ENCODE results near the gene HOXA3. TPM values are rescaled to one million over a fixed set of nuclear protein-coding genes. Genes with fewer than 3 reads are reported as not detected.

Gene HOXA3
- total RNA-seq, 2 experiments from 2014 or later = not detected

GRCh38 chr7:27112361-27112760 lies 40.0 kb downstream of the HOXA3 start:
- H3K27ac Mint-ChIP-seq = no peak overlapping the region
- H3K4me3 Mint-ChIP-seq = no peak overlapping the region
- DNase-seq = no peak
- intact Hi-C loops (cut with micrococcal nuclease) = no loop called here
- no peaks in the 10 kb centered on the region for H3K9me3 Mint-ChIP-seq
- no peaks in the 10 kb centered on the region for H3K27me3 Mint-ChIP-seq
- TF ChIP-seq CTCF (IDR thresholded peaks at IDR 0.05) = no peak
- CTCF ChIA-PET = no interaction called here
- no peaks in the 10 kb centered on the region for H3K4me1 Mint-ChIP-seq (ENCODE audit: low read depth)
- no peak for ATAC-seq
- POLR2A ChIA-PET = no interaction called here
- H3K36me3 Mint-ChIP-seq (ENCODE audit: low read depth) = no peaks in the 10 kb centered on the region

- ATAC-seq = no peak
- intact Hi-C loops (cut with micrococcal nuclease) = no loop called here
- Mint-ChIP-seq H3K9me3 (no peaks in the 10 kb centered on the region), H3K4me3 (no peak overlapping the region), H3K4me1 (ENCODE audit: low read depth) (no peaks in the 10 kb centered on the region), H3K27me3 (no peaks in the 10 kb centered on the region), H3K27ac (no peak overlapping the region), H3K36me3 (ENCODE audit: low read depth) (no peaks in the 10 kb centered on the region)
- ChIA-PET POLR2A (no interaction called here), CTCF (no interaction called here)
- DNase-seq = no peak
- TF ChIP-seq CTCF (IDR thresholded peaks at IDR 0.05) = no peak
These were observed 40.6 kb downstream of the HOXA3 start for GRCh38 chr7:27111751-27112277.

GRCh38 chr7:27111042-27111750 lies 41.2 kb downstream of the HOXA3 start:
- H3K9me3 Mint-ChIP-seq = no peaks in the 10 kb centered on the region
- H3K36me3 Mint-ChIP-seq (ENCODE audit: low read depth) = no peaks in the 10 kb centered on the region
- ChIA-PET CTCF (interaction anchor here (0.6 kb wide), 1 partner anchor 44 kb away, joined by 3 read pairs; no protein-coding TSS in a partner anchor), POLR2A (interaction anchor here (0.8 to 1.3 kb wide), 3 partner anchors 10 to 38 kb away, joined by 3 read pairs; no protein-coding TSS in a partner anchor)
- no peak overlapping the region for H3K4me3 Mint-ChIP-seq
- H3K27ac Mint-ChIP-seq = no peak overlapping the region
- intact Hi-C loops (cut with micrococcal nuclease) = no loop called here
- no peaks in the 10 kb centered on the region for H3K27me3 Mint-ChIP-seq
- ATAC-seq (no peak), DNase-seq (no peak)
- no peak for TF ChIP-seq CTCF (IDR thresholded peaks at IDR 0.05)
- H3K4me1 Mint-ChIP-seq (ENCODE audit: low read depth) = no peaks in the 10 kb centered on the region

- no peak for TF ChIP-seq CTCF (IDR thresholded peaks at IDR 0.05)
- intact Hi-C loops (cut with micrococcal nuclease) = no loop called here
- Mint-ChIP-seq H3K9me3 (no peaks in the 10 kb centered on the region), H3K4me3 (no peak overlapping the region), H3K27ac (no peak overlapping the region), H3K4me1 (ENCODE audit: low read depth) (no peaks in the 10 kb centered on the region), H3K36me3 (ENCODE audit: low read depth) (no peaks in the 10 kb centered on the region), H3K27me3 (no peaks in the 10 kb centered on the region)
- ATAC-seq = no peak
- no peak for DNase-seq
- CTCF ChIA-PET = no interaction called here
- POLR2A ChIA-PET = interaction anchor here (0.8 to 1.3 kb wide), 3 partner anchors 10 to 39 kb away, joined by 3 read pairs; no protein-coding TSS in a partner anchor
These were observed 42.0 kb downstream of the HOXA3 start for GRCh38 chr7:27110186-27111031.
